GM21529 (cell line): Measurements from ENCODE around the gene ZRANB2.

ENCODE experiments used
- ATAC-seq: cut with Tn5 transposase; IDR thresholded peaks from one replicate; pipeline ENCODE4 v1.9.1; 2021; ENCODE audit not compliant: unreplicated experiment

ZRANB2 gene

DNA sequence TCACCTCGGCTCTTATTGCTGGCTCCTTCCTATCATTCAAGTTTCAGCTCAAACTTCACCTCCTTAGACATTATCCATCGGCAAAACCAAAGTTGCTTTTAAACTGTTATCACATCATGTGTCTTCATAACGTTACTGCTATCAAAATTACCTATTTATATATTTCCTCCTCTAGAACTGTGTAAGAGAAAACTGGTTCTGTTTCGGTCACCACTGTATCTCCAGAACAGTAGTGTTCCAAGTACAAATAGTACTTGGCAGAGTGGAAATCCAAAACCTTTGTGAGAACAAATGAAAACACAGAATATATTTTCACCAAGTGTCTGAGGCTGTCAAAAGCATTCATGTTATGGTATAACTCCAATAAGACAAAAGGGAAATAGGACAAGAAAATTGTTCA is 9.1 kb downstream of the ZRANB2 start:
- no peak for ATAC-seq

- peak; percentile 92 for ATAC-seq
These were observed 12.3 kb downstream of the ZRANB2 start for GRCh38 chr1:71068325-71069240.

DNA sequence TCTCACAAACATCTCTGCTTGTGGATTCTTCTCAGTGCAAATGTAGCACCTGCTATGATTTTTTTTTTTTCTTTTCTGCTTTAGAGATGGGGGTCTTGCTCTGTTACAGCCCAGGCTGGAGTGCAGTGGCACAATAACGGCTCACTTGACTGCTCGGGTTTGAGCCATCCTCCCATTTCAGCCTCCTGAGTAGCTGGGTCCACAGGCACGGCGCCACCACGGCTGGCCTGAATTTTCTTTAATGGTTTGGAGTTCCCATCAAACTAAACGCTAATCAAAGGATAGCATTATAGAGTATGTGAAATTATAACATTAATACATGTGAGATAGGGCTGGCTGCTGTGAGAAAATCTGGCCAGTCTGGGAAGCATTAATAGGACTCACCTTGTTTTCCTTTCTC is 26.0 kb downstream of the ZRANB2 start:
- no peak for ATAC-seq

DNA sequence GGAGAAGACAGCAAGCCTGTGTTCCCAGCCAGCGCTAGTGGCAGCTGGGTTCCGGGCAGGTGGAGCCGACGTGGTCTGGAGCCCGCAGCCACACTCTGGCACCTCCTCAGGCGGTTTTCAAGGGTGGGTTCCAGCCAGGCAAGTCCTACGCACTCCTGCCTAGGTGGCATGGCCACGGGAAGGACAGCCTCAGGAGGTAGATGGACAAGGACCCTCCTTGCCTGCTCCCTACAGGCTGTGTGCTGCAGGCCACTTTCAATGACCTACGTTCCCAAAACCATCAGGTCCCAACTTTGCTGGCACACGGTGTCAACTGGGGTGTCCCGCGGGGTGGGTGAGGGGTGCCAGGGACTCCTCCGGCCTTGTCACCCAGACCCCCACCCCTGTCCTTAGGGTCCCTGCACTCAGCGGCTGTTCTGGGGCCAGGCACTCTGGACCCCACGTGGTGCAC is 26.5 kb downstream of the ZRANB2 start:
- no peak for ATAC-seq

DNA sequence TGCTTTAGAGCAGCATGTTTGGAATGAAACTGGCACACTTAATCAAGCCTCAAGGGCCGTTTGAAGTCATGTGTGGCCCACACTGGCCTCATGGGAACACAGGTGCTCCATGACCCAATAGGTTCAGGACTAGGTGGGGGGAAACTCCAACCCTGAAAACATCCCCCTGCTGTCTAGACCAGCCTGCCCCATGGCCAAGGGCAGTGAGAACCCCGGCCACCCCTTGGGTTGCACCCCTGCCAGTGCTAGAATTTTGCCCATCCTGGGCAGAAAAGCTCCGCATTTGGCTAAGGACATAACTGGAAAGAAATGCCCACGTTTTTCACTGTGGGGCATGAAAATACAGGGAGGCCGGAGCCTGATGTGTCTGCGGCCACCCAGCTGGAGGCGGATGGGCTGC is 27.1 kb downstream of the ZRANB2 start:
- no peak for ATAC-seq

GRCh38 chr1:71053146-71053545 is 27.7 kb downstream of the ZRANB2 start:
- ATAC-seq: no peak

GRCh38 chr1:71049951-71050598 is 30.8 kb downstream of the ZRANB2 start:
- peak; percentile 72 for ATAC-seq

DNA sequence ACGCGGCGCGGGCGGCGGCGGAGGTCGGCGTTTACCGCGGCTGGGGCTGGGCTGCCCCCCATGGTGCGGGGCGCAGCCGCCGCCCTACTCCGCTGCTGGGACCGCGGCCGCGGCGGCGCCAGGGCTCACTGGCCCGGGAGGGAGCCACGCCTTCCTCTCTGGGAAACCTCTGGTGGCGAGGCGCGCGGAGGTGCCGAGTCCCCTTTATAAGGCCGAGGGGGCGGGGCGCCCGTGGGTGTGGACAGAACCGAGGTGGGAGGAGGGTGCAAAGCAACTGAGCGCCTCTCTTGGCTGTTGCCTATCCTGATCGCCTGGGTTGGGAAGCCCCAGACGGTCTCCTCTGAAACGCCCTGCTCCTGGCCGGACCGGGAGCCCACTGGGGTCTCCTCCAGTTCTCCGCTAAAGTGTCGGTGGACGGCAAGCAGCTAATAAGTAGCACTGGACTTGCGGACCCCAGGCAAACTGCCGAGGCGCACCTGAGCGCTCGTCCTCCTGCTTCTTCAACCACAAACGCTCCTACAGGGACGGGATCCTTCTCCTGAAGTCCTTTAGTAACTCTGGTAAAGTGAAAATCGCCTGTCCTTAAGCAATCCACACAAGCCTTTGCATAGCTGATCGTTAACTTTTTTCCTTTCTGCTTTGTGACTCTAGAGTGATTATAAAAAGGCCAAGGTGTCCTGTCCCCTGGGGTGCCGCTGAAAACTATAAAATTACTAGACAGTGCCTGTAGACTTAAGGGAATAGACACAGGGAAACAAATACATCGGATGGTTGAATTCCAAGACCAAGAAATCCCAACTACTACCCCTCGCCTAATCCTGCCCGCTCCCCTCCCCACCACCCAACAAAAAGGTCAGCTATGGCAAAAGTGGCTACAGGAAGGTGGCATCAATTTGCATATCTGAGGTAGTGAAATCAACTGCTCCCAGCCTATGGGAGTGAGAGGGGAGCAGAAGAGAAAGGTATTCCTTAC is 32.9 kb downstream of the ZRANB2 start, which contains the start of gene PTGER3:
PTGER3 (minus strand) TSS at position 182 of the 973 bp plus-strand sequence. CDS start 239 bp downstream, outside the sequence.
- ATAC-seq: peak; percentile 36

GRCh38 chr1:71046891-71047634 is 33.8 kb downstream of the ZRANB2 start:
- ATAC-seq: peak; percentile 6

DNA sequence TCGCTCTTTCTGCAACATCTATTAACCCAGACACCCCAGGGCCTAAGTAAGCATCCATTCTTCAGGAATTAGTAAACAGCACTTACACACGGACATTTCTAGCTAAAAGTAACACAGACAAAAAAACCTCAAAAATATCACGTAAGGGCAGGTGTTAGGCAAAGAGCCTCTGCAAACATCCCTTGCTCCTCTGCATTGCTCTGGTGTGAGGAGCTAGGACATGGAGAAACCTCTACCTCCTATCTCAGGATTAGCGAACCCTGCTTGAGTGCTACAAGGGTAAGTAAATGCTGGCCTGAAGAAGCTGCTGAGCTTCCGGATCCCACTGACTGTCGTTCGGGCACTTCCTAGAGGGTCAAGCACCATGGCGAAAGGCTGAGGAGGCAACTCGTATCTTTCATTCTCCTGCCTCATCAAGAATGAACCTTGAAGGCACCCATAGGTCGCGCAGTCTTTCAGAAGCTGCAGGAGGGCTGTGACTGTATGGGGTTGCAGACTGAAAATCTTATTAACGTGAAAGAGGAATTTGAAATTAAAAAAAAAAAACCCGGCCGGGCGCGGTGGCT is 35.3 kb downstream of the ZRANB2 start:
- no peak for ATAC-seq

DNA sequence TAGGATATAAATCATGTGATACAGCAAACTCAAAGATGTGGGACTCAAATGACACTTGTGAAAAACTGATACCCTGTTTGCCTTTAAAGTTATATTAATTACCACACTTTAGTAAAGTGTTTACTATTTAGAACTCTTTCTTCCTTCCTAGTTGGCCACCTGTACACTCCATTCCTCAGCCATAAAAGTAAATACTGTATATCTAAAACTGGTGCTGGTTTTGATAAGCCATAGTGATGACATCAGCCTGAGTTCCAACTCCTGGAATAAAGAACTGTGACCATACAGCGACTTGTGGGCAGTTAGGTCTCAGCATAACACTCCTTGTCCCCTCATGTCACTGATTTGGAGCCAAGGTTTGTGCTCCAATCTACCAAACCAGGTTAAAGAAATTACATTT is 36.0 kb downstream of the ZRANB2 start:
- no peak for ATAC-seq

- ATAC-seq: no peak
These were observed 37.8 kb downstream of the ZRANB2 start for GRCh38 chr1:71043065-71043464.

- no peak for ATAC-seq
These were observed 39.0 kb downstream of the ZRANB2 start for GRCh38 chr1:71041806-71042205.

DNA sequence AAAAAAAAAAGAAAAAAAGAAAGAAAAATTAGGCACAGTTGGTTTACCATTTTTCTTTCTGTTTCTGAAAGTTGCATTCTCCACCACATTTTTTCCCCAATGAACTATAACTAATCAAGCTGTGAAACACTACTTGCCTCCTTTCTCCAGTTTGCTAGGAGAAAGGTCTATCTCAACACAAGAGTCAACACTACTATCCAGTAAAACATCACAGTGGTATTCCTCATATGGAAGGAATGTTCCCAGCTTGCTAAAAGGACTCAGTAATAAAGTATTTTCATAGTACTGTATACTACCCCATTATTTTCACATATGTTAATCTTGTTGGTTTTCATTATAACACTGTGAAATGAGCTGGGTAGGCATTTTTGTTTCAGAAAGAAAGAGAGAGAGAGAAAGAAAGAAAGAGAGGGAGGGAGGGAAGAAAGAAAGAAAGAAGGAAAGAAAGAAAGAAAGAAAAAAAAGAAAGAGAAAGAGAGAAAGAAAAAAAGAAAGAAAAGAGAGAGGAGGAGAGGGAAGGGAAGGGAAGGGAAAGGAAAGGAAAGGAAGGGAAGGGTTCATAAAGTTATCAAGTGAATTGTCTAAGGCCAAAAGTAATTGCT is 41.1 kb downstream of the ZRANB2 start:
- no peak for ATAC-seq

GRCh38 chr1:71038942-71039341 is 41.9 kb downstream of the ZRANB2 start:
- no peak for ATAC-seq

GRCh38 chr1:71037829-71038620 is 42.8 kb downstream of the ZRANB2 start:
- ATAC-seq: no peak

- no peak for ATAC-seq
These were observed 43.8 kb downstream of the ZRANB2 start for GRCh38 chr1:71037066-71037465.

DNA sequence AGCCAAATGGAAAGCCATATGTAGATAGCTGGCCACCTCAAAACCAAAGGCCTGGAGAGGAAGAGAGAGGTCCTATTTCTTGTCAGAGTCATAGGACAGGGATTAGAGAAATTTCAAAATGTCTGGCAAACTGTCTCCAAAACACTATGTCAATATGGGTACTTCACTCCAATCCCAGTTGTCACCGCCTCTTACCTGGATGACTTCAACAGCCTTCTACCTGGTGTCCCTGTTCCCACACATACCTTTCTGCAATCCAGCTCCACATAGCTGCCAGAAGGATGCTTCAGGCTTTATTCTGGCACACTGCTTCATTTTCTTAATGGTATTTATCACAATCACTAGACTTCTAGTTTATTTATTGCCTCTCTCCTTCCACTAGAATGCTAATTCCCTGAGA is 47.7 kb downstream of the ZRANB2 start:
- ATAC-seq: no peak

GRCh38 chr1:71031426-71031825 is 49.4 kb downstream of the ZRANB2 start:
- no peak for ATAC-seq
